Measurements from ENCODE around the gene ATP6V0D1.
"Not testable (repeated sequence)": the region's sequence is repeated elsewhere in the genome, so short reads cannot be mapped to it uniquely, and the experiment has no call there.

ATP6V0D1 gene

GRCh38 chr16:67480833-67481560, at the start of gene ATP6V0D1:
ATP6V0D1 (minus strand) TSS chr16:67481157; CDS start chr16:67481086, 71 bp downstream.
- DNase-seq (ENCODE audit: extremely low spot score, insufficient read length, low read depth) (peak; percentile 100), FAIRE-seq (peak; percentile 86)

GRCh38 chr16:67530013-67530939, 49.3 kb upstream of the ATP6V0D1 start:
- DNase-seq (ENCODE audit: extremely low spot score, insufficient read length, low read depth) (no peak), FAIRE-seq (no peak)

GRCh38 chr16:67529582-67530012, 48.6 kb upstream of the ATP6V0D1 start:
- FAIRE-seq (no peak), DNase-seq (ENCODE audit: extremely low spot score, insufficient read length, low read depth) (no peak)

GRCh38 chr16:67528870-67529581, 48.1 kb upstream of the ATP6V0D1 start:
- DNase-seq (ENCODE audit: extremely low spot score, insufficient read length, low read depth) (no peak), FAIRE-seq (no peak)

GRCh38 chr16:67528222-67528869, 47.4 kb upstream of the ATP6V0D1 start, which contains the start of gene RIPOR1:
RIPOR1 (plus strand) TSS chr16:67528829; CDS start chr16:67538447, 9,618 bp downstream.
- FAIRE-seq (no peak), DNase-seq (ENCODE audit: extremely low spot score, insufficient read length, low read depth) (no peak)

- DNase-seq (ENCODE audit: extremely low spot score, insufficient read length, low read depth) (no peak), FAIRE-seq (no peak)
Measured at GRCh38 chr16:67526149-67526791, 45.3 kb upstream of the ATP6V0D1 start.

GRCh38 chr16:67525176-67525860, 44.4 kb upstream of the ATP6V0D1 start:
- no peak for FAIRE-seq

GRCh38 chr16:67521095-67521804, 40.3 kb upstream of the ATP6V0D1 start:
- FAIRE-seq (peak; percentile 98), DNase-seq (ENCODE audit: extremely low spot score, insufficient read length, low read depth) (peak; percentile 84)

More at GRCh38 chr16:67525176-67525860, 44.4 kb upstream of the ATP6V0D1 start:
- DNase-seq (ENCODE audit: extremely low spot score, insufficient read length, low read depth), result no peak

GRCh38 chr16:67519242-67519641, 38.3 kb upstream of the ATP6V0D1 start:
- DNase-seq (ENCODE audit: extremely low spot score, insufficient read length, low read depth) (no peak), FAIRE-seq (no peak)

GRCh38 chr16:67518676-67519075, 37.7 kb upstream of the ATP6V0D1 start:
- no peak for FAIRE-seq
- no peak for DNase-seq (ENCODE audit: extremely low spot score, insufficient read length, low read depth)

GRCh38 chr16:67517661-67518423, 36.9 kb upstream of the ATP6V0D1 start:
- FAIRE-seq, result peak; percentile 84
- DNase-seq (ENCODE audit: extremely low spot score, insufficient read length, low read depth), result no peak

- peak; percentile 5 for FAIRE-seq
- no peak for DNase-seq (ENCODE audit: extremely low spot score, insufficient read length, low read depth)
Measured at GRCh38 chr16:67517155-67517445, 36.1 kb upstream of the ATP6V0D1 start.

GRCh38 chr16:67516296-67517154, 35.6 kb upstream of the ATP6V0D1 start:
- DNase-seq (ENCODE audit: extremely low spot score, insufficient read length, low read depth) (no peak), FAIRE-seq (no peak)

- DNase-seq (ENCODE audit: extremely low spot score, insufficient read length, low read depth), result no peak
- FAIRE-seq, result peak; percentile 96
Measured at GRCh38 chr16:67514382-67514828, 33.4 kb upstream of the ATP6V0D1 start.

- not testable (repeated sequence) for DNase-seq (ENCODE audit: extremely low spot score, insufficient read length, low read depth); FAIRE-seq
Measured at GRCh38 chr16:67513892-67514291, 32.9 kb upstream of the ATP6V0D1 start.

- DNase-seq (ENCODE audit: extremely low spot score, insufficient read length, low read depth) (no peak), FAIRE-seq (no peak)
Measured at GRCh38 chr16:67509016-67509415, 28.1 kb upstream of the ATP6V0D1 start.

Measured in GM18507 (cell line).